CD4-positive, alpha-beta T cell treated with Interleukin-4 for 1 hour (primary cell): ENCODE data around the gene TMEM135.
"Not testable (repeated sequence)": the region's sequence is repeated elsewhere in the genome, so short reads cannot be mapped to it uniquely, and the experiment has no call there.

Experiments
- DNase-seq, 2 donors: peaks; one replicate each; pipeline ENCODE4 v3.0.0-alpha.2; 2020 to 2022

The TMEM135 gene

GRCh38 chr11:87263979-87264378, 226.2 kb downstream of the TMEM135 start:
- DNase-seq = no peak

- DNase-seq = no peak
Measured at GRCh38 chr11:87265132-87265531, 227.4 kb downstream of the TMEM135 start.

- no peak for DNase-seq
Measured at GRCh38 chr11:87265979-87266378, 228.2 kb downstream of the TMEM135 start.

GRCh38 chr11:87266751-87267150, 229.0 kb downstream of the TMEM135 start:
- DNase-seq = no peak

DNA sequence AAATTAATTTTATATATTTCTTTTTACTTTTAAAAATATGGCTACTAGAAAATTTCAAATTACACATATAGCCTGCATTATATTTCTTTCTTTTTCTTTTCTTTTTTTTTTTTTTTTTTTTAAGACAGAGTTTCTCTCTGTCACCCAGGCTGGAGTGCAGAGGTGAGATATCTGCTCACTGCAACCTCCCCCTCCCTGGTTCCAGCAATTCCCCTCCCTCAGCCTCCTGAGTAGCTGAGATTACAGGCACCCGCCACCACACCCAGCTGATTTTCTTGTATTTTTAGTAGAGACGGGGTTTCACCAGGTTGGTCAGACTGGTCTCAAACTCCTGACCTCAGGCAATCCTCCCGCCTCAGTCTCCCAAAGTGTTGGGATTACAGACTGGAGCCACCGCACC, 234.2 kb downstream of the TMEM135 start:
- DNase-seq = not testable (repeated sequence)

- no peak for DNase-seq
Measured at GRCh38 chr11:87275176-87275575, 237.4 kb downstream of the TMEM135 start.

DNA sequence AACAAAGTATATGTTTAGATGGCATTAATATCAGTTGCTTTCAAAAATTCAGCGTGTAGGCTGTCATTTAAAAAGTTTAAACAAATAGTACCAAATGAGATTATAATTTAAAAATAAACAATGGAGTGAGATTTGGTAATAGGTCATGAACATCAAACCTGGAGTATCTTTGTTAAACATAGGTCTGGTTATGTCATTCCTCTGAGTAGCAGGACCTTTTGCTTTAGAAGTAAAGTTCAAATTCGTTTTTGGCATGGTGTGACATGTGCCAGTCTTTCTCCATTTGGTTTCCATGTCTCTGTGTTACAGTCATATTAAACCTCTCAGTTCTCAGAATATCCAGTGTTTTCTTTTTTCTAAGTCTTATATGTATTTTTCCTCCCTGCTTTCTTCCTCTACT, 242.4 kb downstream of the TMEM135 start:
- DNase-seq = no peak

DNA sequence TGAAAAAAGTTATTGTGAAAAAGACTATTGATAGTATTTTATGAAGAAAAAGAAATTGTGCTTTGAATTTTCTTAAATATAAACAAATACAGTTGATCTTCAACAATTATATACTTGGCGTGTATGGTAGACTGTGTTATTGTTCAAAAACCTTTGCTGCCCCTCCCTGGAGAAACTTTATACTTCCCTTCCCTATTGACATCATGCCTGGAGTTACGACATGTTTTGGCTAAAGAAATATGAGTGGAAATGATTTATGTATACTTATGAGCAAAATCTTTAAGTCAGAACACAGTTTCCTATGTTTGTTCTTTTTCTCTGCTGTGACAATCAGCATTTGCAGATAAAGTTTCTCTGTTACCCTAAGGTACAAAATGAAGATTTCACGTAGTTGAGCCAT, 243.8 kb downstream of the TMEM135 start:
- DNase-seq = no peak

- DNase-seq = no peak
Measured at GRCh38 chr11:87284306-87284705, 246.6 kb downstream of the TMEM135 start.

- DNase-seq = not testable (repeated sequence)
Measured at GRCh38 chr11:87285674-87286073, 247.9 kb downstream of the TMEM135 start.

- DNase-seq = no peak
Measured at GRCh38 chr11:87286338-87286737, 248.6 kb downstream of the TMEM135 start.

- DNase-seq = peak in 1 of 2 donors; percentile 63
Measured at GRCh38 chr11:87290304-87290922, 252.7 kb downstream of the TMEM135 start.

DNA sequence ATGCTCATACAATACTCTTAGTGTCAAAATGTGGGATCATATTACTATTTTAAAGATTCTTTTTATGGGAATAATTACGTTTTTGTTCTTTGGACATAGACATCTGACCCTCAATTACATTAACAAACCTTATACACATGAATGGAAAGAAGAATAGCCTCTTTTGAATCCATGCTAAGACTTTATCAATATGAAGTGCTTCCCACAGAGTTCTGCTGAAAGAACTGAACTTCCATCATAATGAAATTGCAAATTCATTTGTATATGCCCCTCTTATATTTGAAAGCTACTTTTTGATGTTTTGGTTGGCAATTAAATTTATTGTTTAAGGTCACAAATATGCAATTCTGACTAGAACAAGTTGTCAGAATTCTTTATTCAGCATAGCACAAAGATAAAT, 254.9 kb downstream of the TMEM135 start:
- DNase-seq = no peak

DNA sequence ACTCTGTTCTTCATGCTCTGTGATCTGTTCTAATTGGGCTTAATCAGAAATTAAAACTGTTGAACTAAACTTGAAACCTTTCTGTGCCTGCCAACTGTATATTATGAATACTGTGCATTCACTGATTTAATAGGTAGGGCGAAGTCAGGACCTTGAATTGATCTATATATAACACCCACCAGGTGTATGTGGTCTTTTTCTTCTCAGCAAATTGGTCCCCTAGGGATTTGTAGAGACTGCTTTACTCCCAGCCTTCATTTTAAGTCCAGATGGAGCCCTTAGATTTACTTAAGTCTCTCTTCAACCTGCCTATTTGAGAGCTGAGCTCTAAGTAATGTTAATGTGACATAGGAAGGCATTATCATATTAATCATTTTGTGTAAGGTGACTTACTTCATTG, 257.5 kb downstream of the TMEM135 start:
- DNase-seq = no peak

DNA sequence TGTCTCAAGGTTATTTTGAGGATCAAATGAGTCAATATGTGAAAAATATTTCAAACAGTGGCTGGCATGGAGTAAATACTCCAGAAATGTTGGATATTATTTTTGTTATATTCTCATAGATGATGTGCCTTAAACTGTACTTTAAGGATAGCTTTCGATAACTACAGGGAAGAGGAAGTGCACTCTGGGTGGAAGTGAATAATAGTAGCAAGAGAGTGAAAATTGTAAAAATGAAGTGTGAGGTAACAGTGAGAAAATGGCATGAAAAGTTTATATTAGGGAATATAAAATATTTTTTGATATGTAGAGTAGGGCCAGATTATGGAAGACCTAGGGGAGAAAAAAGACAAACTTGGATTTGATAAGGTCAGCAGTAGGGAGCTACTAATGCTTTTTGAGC, 258.9 kb downstream of the TMEM135 start:
- DNase-seq = no peak

- DNase-seq = no peak
Measured at GRCh38 chr11:87298155-87298554, 260.4 kb downstream of the TMEM135 start.

- no peak for DNase-seq
Measured at GRCh38 chr11:87299041-87299481, 261.3 kb downstream of the TMEM135 start.

- no peak for DNase-seq
Measured at GRCh38 chr11:87300640-87301380, 263.1 kb downstream of the TMEM135 start.

DNA sequence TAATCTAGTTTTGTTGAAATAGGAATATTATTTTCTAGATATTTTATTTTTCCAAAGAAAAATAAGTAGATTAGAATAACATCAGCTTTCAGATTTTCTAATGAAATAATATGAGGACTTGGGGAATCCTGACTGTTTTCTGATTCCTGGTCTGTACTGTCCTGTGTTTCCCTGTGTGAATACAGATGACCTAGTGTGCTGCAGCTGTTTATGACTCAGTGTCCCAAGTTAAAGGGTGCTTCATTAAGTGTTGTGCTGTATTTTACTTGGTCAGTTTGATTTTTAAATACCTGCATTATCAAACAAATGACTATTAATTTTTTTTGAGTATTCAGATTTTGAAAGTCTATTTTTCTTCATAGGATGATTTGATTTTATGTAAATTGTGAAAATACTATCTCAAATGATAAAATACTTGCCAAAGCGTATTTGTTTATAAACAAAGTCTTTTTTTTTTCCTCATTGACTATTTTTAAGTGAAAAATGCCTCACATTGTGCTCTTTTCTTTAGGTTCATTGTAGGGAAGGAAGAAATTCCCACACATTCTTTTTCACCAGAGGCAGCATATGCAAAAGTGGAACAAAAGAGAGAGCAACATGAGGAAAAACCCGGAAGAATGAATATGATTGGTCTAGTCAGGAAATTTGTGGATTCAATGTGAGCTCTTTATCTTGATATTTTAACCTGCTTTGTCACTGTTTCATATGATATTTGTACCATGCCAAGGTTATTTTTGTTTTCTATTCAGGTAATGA, 264.2 kb downstream of the TMEM135 start:
- no peak for DNase-seq

GRCh38 chr11:87304412-87304811, 266.7 kb downstream of the TMEM135 start:
- no peak for DNase-seq

- DNase-seq = no peak
Measured at GRCh38 chr11:87306262-87306851, 268.6 kb downstream of the TMEM135 start.

DNA sequence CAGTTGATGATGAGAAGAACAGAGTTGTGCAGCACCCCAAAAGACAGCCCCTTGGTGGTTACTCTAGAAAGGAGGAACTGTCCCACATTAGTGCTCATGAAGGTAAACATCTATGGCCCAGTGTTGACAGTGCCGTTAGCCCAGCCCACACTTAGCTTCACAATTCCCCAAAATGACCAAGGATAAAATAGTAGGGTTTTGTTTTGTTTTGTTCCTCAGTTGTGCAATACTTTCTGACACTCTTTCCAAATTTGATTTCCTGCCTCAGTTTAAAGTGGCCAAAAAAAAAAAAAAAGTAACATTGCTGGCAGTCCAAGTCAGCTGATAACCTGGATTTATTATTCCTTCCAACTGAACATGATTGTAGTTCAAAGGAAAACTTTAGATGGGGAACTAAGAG, 269.4 kb downstream of the TMEM135 start:
- DNase-seq = no peak

DNA sequence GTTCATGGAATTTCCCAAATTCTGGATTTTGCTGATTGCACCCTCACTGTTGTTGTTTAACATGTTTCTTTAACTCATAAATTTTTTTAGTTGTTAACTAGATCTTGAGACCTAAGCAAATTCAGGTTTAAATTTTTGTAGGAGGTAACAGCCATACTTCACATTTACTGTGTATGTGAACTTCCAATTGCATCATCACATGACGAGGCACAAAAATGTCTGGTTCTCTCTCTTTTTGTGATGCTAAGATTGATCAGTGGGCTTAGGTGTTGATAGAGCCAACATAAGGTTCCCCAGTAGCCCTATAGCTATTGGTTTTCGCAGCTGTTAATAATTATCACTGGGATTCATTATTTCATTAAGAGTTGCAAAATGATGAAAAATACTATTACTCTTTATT, 277.5 kb downstream of the TMEM135 start:
- no peak for DNase-seq

DNA sequence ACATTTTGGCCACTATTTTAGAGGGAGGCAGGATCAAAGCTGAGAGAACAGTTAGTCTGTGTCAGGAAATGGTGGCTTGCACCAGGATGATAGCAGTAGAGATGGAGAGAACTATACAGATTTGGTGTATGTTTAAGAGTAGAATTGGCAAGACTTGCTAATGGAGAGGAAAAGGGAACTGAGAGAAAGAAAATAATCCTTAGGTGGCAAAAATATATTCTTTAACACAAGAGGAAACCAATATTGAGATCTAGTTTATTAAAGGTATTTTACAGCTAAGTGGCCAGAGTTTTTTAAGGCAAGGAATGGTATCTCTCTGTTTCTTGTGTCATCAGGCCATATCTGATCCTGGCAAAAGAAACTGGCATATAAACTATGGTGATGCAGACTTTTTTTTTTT, 278.8 kb downstream of the TMEM135 start:
- no peak for DNase-seq
